ENCODE data around the gene TRAF4. TPM values are rescaled to one million over a fixed set of nuclear protein-coding genes. Genes with fewer than 3 reads are reported as not detected.

Gene TRAF4
- total RNA-seq, 1 experiment from 2014 or later, result 227 TPM

GRCh38 chr17:28703552-28704218 lies 40.1 kb upstream of the TRAF4 start:
- Histone ChIP-seq H2AK5ac (ENCODE audit: insufficient read length, low read length) (no peak overlapping the region), H3T11ph (ENCODE audit: low read length) (no peak overlapping the region), H3K9me3 (ENCODE audit: control insufficient read depth, low read depth, low read length) (no peaks in the 10 kb centered on the region), H2AFZ (ENCODE audit: low read length) (no peak overlapping the region), H3K4me1 (ENCODE audit: insufficient read depth, low read length) (no peaks in the 10 kb centered on the region), H2BK12ac (ENCODE audit: insufficient read length, low read depth, low read length) (no peak overlapping the region), H2BK15ac (ENCODE audit: low read depth, low read length) (no peak overlapping the region), H3K79me1 (ENCODE audit: insufficient read depth, low read depth, low read length, poor library complexity, severe bottlenecking) (no peaks in the 10 kb centered on the region), H4K5ac (ENCODE audit: insufficient read length, low read depth, low read length) (no peak overlapping the region), H4K91ac (ENCODE audit: insufficient read length, low read depth, low read length) (no peak overlapping the region), H4K8ac (replicated peaks; ENCODE audit: insufficient read length, low read depth, low read length) (no peak overlapping the region), H3K56ac (ENCODE audit: insufficient read length, low read depth, low read length) (no peak overlapping the region), H2BK5ac (ENCODE audit: insufficient read length, low read length) (no peak overlapping the region), H3K79me2 (ENCODE audit: insufficient read depth, low read length) (no peaks in the 10 kb centered on the region), H3K14ac (ENCODE audit: insufficient read depth, low read length) (no peak overlapping the region), H4K20me1 (ENCODE audit: control insufficient read depth, insufficient read depth, insufficient read length) (peaks cover 4% of the 10 kb centered on the region), H3K9ac (ENCODE audit: extremely low read depth, insufficient read length, low read length) (no peak overlapping the region), H3K18ac (ENCODE audit: insufficient read length, low read depth, low read length) (no peak overlapping the region), H3K4me2 (ENCODE audit: insufficient read depth, insufficient read length, low read length) (no peak overlapping the region), H3K27ac (ENCODE audit: insufficient read length, low read depth, low read length) (no peak overlapping the region), H3K4ac (ENCODE audit: low read depth, low read length) (no peak overlapping the region), H3K27me3 (ENCODE audit: insufficient read depth, low read length) (no peaks in the 10 kb centered on the region), H2BK120ac (ENCODE audit: low read depth, low read length, poor library complexity, severe bottlenecking) (no peak overlapping the region), H3K23ac (ENCODE audit: insufficient read length, low read depth, low read length) (no peak overlapping the region), H2BK20ac (ENCODE audit: low read depth, low read length, poor library complexity, severe bottlenecking) (no peak overlapping the region), H3K23me2 (ENCODE audit: insufficient read length, low read depth, low read length, poor library complexity, severe bottlenecking) (no peaks in the 10 kb centered on the region)
- DNase-seq, result no peak
- H3K4me3 Mint-ChIP-seq, result no peak overlapping the region
- H3K27me3 Mint-ChIP-seq (ENCODE audit: low read depth), result no peaks in the 10 kb centered on the region
- WGBS (ENCODE audit: extremely low coverage, insufficient read length, low lambda C conversion rate), result no CpG with 5 or more reads among the region's 16 CpGs
- H3K4me1 Mint-ChIP-seq, result peaks cover 34 to 41% of the 10 kb centered on the region in 2 experiments
- peak overlapping the region in 2 of 3 experiments; percentile 13 to 90; a peak in 4 of 7 replicates for H3K27ac Mint-ChIP-seq
- TF ChIP-seq CTCF (conservative IDR thresholded peaks at IDR 0.05), result no peak
- no peaks in the 10 kb centered on the region for H3K9me3 Mint-ChIP-seq
- peaks cover 31 to 72% (median 60%) of the 10 kb centered on the region in 3 experiments; a peak in 6 of 7 replicates for H3K36me3 Mint-ChIP-seq (ENCODE audit: insufficient read depth in 1 of 3, low read depth in 3 of 3)
